GM13977 (cell line): Measurements from ENCODE around the gene ENHO.

Source experiments
- DNase-seq: peaks from one replicate; pipeline ENCODE4 v3.0.0; 2012; ENCODE audit warnings: low spot score
- in situ Hi-C: fragments of 300-500 bp; cut with MboI; formaldehyde crosslinking; loops from one replicate; pipeline ENCODE4 v1.12.0; 2022; ENCODE audit warnings: low sequenced_read_pairs, low pct_unique_long_range_greater_than_20kb, mixed read lengths, inconsistent platforms; ENCODE audit not compliant: unreplicated experiment
- TF ChIP-seq, protein P1 (sequence below): IDR thresholded peaks from 2 replicates; pipeline ENCODE4 v1.5.1; 2012; ENCODE audit warnings: mild to moderate bottlenecking, control low read depth; ENCODE audit not compliant: insufficient read depth; ENCODE audit errors: extremely low read depth, missing control alignments

The ENHO gene

DNA sequence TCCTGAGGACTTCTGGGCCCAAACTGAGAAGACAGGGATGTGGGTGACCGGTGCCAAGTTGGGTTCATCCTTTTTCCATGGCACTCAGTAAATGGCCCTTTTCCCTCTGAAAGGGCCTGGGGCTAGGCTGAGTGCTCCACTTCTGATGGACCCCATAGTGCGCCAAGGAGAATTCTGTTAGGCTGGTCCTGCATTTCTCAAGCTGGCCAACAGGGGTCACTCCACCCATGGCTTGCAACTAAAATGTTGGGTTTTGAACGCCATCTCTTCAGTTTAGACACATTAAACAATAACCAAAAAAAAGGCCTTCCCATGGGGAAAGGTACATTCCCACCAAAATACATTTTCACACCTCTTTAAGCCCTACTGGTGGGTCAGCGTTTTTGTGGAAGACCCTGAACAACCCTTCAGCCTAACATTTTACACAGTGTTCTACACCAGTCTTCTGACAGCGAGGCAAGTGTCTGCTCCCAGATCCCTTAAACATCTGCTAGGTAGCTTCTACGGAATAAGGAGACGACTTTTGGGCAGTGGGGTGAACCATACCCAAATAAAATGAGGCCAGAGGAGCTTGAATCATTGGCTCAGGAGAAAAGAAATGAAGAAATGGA lies 39.5 kb upstream of the ENHO start:
- peak; percentile 71 for DNase-seq
- in situ Hi-C loops: no loop called here

DNA sequence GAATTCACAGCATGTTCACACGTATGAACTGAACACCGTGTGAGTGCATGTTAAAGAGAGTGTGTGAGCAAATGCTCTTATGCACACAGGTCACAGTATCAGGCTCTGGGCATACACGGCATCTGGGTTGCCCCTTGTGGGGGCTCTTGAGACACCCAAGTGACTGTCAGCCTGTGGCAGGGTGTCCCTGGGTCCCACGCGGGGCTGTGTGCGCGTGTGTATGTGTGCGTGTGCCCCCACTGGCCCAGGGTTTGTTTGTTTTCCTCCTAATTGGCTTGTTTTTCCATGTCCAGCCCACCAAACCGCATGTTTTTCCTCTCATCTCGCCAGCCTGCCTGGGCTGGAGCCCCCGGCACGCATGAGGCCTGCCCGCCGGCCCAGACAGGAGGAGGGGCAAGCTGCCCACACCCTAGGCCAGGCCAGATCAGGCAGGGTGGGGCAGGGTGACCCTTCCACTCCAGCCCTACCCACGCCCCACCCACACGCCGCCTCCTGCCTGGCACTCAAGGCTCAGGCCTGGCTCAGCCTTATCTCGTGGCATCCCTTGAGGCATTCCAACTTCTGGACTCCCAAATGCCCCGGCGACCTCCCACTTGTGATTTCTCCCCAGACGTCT lies 37.9 kb upstream of the ENHO start:
- in situ Hi-C loops: no loop called here
- TF ChIP-seq, protein P1, sequence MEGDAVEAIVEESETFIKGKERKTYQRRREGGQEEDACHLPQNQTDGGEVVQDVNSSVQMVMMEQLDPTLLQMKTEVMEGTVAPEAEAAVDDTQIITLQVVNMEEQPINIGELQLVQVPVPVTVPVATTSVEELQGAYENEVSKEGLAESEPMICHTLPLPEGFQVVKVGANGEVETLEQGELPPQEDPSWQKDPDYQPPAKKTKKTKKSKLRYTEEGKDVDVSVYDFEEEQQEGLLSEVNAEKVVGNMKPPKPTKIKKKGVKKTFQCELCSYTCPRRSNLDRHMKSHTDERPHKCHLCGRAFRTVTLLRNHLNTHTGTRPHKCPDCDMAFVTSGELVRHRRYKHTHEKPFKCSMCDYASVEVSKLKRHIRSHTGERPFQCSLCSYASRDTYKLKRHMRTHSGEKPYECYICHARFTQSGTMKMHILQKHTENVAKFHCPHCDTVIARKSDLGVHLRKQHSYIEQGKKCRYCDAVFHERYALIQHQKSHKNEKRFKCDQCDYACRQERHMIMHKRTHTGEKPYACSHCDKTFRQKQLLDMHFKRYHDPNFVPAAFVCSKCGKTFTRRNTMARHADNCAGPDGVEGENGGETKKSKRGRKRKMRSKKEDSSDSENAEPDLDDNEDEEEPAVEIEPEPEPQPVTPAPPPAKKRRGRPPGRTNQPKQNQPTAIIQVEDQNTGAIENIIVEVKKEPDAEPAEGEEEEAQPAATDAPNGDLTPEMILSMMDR: no peak
- DNase-seq: no peak

More for the DNA sequence above, 39.5 kb upstream of the ENHO start:
- TF ChIP-seq, protein P1: peak; percentile 57

DNA sequence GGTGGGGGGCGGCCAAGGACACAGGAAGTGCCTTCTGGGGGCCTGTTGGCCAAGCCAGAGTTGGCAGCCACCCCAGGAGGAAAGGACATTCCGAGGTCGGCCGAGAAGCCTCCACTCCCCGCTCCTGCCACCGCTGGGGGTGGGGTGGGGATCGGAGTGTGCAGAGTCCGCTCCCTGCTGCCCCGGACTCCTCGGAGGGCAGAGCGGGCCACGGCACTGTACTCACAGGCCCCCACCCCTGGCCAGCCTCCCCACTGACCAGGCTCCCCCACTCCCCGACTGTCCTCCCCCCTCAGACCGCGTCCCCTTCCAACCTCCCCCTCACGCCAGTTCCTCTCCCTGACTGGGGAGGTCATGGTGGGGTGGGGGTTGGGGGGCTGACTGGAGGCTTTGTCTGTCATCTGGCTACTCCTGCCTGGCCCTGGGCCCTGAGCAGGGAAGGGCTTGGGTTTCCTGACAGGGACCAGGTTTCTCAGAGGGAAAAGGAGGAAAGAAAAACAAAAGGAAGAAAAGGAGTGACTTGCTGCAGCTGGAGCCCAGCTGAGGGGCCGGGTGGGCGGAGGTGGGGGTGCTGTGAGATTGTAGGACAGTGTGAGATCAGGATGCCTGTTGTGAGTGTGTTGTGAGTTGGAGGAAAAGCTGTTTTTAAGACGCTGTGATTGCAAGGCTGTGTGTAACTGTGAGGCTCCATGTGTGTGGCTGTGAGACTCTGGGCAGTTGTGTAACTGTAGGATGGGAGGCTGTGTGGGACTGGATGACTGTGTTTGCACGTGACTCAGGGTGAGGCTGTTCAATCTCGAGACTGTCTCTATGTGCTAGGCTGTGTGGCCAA lies 37.0 kb upstream of the ENHO start:
- no peak for DNase-seq
- in situ Hi-C loops: no loop called here
- TF ChIP-seq, protein P1: no peak

DNA sequence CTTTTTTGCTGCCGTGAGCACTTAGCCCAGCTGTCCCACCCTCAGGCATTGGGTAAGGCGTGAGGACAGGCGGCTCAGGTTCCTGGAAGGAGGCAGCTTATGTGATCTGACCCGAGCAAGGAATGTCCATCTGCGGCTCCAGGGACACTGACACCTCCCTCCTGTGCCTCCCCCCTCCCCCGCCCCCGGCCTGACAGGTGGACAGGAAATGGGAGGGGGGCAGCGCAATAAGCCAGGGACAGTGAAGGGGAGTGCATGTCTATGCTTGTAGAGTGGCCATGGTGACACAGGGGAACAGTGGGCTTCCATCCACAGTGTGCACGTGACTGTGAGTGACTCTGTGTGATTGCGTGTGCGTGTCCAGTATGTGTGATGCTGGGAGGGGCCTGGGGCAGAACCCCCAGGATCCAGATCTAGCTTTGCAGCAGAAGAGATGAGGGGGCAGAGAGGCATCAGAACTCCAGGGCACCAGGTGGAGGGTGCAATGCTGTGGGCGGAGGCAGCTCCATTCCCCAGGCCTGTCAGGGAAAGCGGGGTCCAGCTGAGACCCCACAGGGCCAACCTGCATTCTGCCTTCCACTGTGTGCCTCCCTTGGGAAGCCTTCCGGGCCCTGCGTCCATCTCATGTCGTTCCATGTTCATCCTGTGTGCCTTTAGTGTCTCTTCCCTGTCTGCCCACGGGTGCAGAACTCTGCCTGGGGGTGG lies 36.3 kb upstream of the ENHO start:
- in situ Hi-C loops: no loop called here
- TF ChIP-seq, protein P1: no peak
- no peak for DNase-seq

DNA sequence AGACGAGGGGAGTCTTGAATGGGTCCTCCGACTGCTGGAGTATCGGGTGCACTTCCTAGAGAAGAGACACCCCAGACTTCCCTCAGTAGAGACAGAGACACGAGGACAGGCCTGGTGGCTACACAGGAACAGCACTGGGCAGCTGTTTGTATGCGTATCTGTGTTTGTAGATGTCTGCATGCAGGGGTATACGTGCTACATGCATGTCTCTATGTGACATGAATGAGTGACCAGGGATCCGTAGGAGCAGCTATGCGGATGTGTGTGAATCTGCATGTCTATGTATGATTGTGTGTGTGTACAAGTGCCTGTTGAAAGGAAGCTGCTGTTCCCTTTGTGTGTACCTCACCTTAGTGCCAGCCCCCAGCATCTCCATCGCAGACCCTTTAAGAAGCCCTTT lies 35.6 kb upstream of the ENHO start:
- TF ChIP-seq, protein P1: no peak
- in situ Hi-C loops: no loop called here
- DNase-seq: no peak
